Measurements from ENCODE around the gene TFR2.

- TF ChIP-seq GATA2 (IDR thresholded peaks at IDR 0.05; ENCODE audit: low read depth, low read length) (no peak), GATA3 (IDR thresholded peaks at IDR 0.05; ENCODE audit: low read depth, low read length) (no peak)
Measured at GRCh38 chr7:100599911-100600729, 41.2 kb downstream of the TFR2 start.
